Esophagus squamous epithelium (tissue), 5 donors: Measurements from ENCODE around the gene NUDT6. TPM values are rescaled to one million over a fixed set of nuclear protein-coding genes. Genes with fewer than 3 reads are reported as not detected.

Experiments used
- DNase-seq: peaks from one replicate; lab custom pipeline; 2025; lab: John Stamatoyannopoulos, UW
- H3K27ac ChIP-seq, 4 donors: fragments of 200-600 bp; sonication (generic); one replicate each; pipeline ENCODE4 v1.5.1; 2016 to 2019; ENCODE audit warnings: mild to moderate bottlenecking in 1 of 4
- H3K27me3 ChIP-seq, 4 donors: fragments of 200-600 bp; sonication (generic); 1 replicate in 3 of 4; 2 replicates in 1 of 4; pipeline versions ENCODE4 v1.5.1 to v1.6.0; 2017 to 2021; ENCODE audit warnings: antibody characterized with exemption in 1 of 4
- H3K36me3 ChIP-seq, 3 donors: fragments of 200-600 bp; sonication (generic); one replicate each; pipeline ENCODE4 v1.5.1; 2016 to 2019
- H3K4me1 ChIP-seq, 3 donors: fragments of 200-600 bp; sonication (generic); one replicate each; pipeline ENCODE4 v1.5.1; 2017 to 2019
- H3K4me3 ChIP-seq, 4 donors: fragments of 200-600 bp; sonication (generic); 1 replicate in 3 of 4; 2 replicates in 1 of 4; pipeline ENCODE4 v1.5.1; 2016 to 2019; ENCODE audit warnings: mild to moderate bottlenecking in 2 of 4, moderate library complexity in 1 of 4
- H3K9me3 ChIP-seq, 3 donors: fragments of 200-600 bp; sonication (generic); one replicate each; pipeline ENCODE4 v1.5.1; 2016 to 2019
- POLR2A ChIP-seq, 4 donors: fragments of 450-650 bp; IDR thresholded peaks; one replicate each; pipeline ENCODE4 v1.6.1; 2017; ENCODE audit warnings: antibody characterized with exemption in 4 of 4, mild to moderate bottlenecking in 4 of 4, moderate library complexity in 3 of 4
- WGBS, 2 donors: methylation state at CpG; one replicate each; pipeline ENCODE4 v1.1.5; 2018; 5-methylcytosine and 5-hydroxymethylcytosine counted together
- intact Hi-C: fragments of 100-400 bp; cut with DNase I; formaldehyde crosslinking; loops from one replicate; pipeline ENCODE4 v1.15.0; 2022
- total RNA-seq, 4 donors: library from RNA; depleted of rRNA; stranded (reverse); fragments of >200 nt; gene quantifications; one replicate each; pipeline ENCODE4 v1.1.0, GENCODE V29; 2016
- TF ChIP-seq, protein P1 (sequence below), 6 experiments: fragments of 450-650 bp in 4 of 6; fragments of 200-600 bp in 2 of 6; sonication (generic) in 2 of 6; IDR thresholded peaks; one replicate each; pipeline ENCODE4 v1.5.1; 2016 to 2019; ENCODE audit warnings: antibody characterized with exemption in 6 of 6, mild to moderate bottlenecking in 4 of 6, moderate library complexity in 4 of 6
- donor health status: DM: yes; HTN: yes; CAD: no.

Gene NUDT6
- total RNA-seq, 4 donors from 2014 or later: 1.8 to 8.8 (median 4.3) TPM

DNA sequence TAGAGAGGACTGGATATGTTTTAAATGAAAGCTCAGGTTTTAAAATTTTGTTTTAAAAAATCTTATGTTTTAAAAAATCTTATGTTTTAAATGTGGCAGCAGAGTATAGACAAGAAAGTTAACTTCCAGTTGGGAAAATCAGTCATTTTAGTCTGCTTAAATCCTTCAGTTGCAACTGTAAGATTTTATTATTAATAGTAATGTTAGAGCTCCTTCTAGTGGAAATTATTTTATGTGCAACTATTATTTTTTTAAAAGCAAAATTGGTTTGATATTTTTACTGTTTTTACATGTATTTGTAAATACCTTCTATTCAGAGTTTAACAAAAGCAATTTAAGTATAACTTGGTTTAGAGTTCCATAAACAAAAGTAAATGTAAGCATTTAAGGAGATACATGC, 8.5 kb upstream of the NUDT6 start:
- Histone ChIP-seq H3K27me3 (no peaks in the 10 kb centered on the region), H3K4me3 (no peak overlapping the region), H3K9me3 (no peaks in the 10 kb centered on the region), H3K36me3 (peaks cover 0 to 65% (median 6%) of the 10 kb centered on the region in 3 donors), H3K4me1 (no peaks in the 10 kb centered on the region), H3K27ac (no peak overlapping the region)
- intact Hi-C loops: loop anchor here (5.0 to 10.0 kb wide), 2 partner anchors 174 to 326 kb away; no protein-coding TSS in a partner anchor
- TF ChIP-seq, protein P1, sequence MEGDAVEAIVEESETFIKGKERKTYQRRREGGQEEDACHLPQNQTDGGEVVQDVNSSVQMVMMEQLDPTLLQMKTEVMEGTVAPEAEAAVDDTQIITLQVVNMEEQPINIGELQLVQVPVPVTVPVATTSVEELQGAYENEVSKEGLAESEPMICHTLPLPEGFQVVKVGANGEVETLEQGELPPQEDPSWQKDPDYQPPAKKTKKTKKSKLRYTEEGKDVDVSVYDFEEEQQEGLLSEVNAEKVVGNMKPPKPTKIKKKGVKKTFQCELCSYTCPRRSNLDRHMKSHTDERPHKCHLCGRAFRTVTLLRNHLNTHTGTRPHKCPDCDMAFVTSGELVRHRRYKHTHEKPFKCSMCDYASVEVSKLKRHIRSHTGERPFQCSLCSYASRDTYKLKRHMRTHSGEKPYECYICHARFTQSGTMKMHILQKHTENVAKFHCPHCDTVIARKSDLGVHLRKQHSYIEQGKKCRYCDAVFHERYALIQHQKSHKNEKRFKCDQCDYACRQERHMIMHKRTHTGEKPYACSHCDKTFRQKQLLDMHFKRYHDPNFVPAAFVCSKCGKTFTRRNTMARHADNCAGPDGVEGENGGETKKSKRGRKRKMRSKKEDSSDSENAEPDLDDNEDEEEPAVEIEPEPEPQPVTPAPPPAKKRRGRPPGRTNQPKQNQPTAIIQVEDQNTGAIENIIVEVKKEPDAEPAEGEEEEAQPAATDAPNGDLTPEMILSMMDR (IDR thresholded peaks at IDR 0.05): peak in 4 of 6 experiments; percentile 35 to 68 (median 59)
- no peak for TF ChIP-seq POLR2A (IDR thresholded peaks at IDR 0.05)
- DNase-seq: no peak

DNA sequence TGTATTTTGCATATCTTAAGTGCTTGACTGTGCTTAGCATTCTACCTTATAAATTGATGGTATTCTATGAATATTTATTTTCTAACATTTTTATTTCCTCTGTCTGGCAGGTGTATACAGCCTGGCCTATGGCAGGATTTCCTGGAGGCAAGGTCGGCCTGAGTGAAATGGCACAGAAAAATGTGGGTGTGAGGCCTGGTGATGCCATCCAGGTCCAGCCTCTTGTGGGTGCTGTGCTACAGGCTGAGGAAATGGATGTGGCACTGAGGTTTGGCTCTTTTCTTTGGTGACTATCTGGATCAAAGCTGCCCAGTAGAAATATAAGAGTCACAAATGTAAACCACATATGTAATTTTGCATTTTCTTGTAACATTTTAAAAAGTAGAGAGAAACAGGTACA, 6.5 kb upstream of the NUDT6 start:
- no peaks in the 10 kb centered on the region for H3K27me3 ChIP-seq
- no peaks in the 10 kb centered on the region for H3K9me3 ChIP-seq
- H3K4me1 ChIP-seq: peaks cover 0 to 8% (median 3%) of the 10 kb centered on the region in 3 donors
- H3K27ac ChIP-seq: no peak overlapping the region
- no peak for DNase-seq
- WGBS, 2 donors: 58 to 64% methylated on average over 1 of the region's 1 CpG
- H3K4me3 ChIP-seq: no peak overlapping the region
- intact Hi-C loops: no loop called here
- H3K36me3 ChIP-seq: peaks cover 0 to 47% (median 6%) of the 10 kb centered on the region in 3 donors
- no peak for TF ChIP-seq POLR2A (IDR thresholded peaks at IDR 0.05)
- TF ChIP-seq, protein P1 (IDR thresholded peaks at IDR 0.05): no peak

- no peaks in the 10 kb centered on the region for H3K27me3 ChIP-seq
- TF ChIP-seq, protein P1 (IDR thresholded peaks at IDR 0.05): peak in 1 of 6 experiments; percentile 13
- no peak for TF ChIP-seq POLR2A (IDR thresholded peaks at IDR 0.05)
- DNase-seq: peak; percentile 54
- H3K4me1 ChIP-seq: peaks cover 0 to 26% (median 10%) of the 10 kb centered on the region in 3 donors
- 0% methylated on average over 21 to 28 of the region's 34 CpGs for WGBS, 2 donors
- no peaks in the 10 kb centered on the region for H3K9me3 ChIP-seq
- H3K27ac ChIP-seq: peak overlapping the region; percentile 66 to 84 (median 80)
- intact Hi-C loops: no loop called here
- peaks cover 0 to 2% (median 0%) of the 10 kb centered on the region in 3 donors for H3K36me3 ChIP-seq
- peak overlapping the region; percentile 80 to 97 (median 83) for H3K4me3 ChIP-seq
Measured at GRCh38 chr4:122922877-122923511, 597 bp upstream of the NUDT6 start.

GRCh38 chr4:122921300-122921699, 1.1 kb downstream of the NUDT6 start:
- 89 to 100% methylated on average over 2 to 4 of the region's 5 CpGs for WGBS, 2 donors
- no peaks in the 10 kb centered on the region for H3K9me3 ChIP-seq
- TF ChIP-seq, protein P1 (IDR thresholded peaks at IDR 0.05): no peak
- TF ChIP-seq POLR2A (IDR thresholded peaks at IDR 0.05): no peak
- H3K36me3 ChIP-seq: peaks cover 0 to 10% (median 0%) of the 10 kb centered on the region in 3 donors
- H3K4me1 ChIP-seq: peaks cover 0 to 26% (median 10%) of the 10 kb centered on the region in 3 donors
- H3K27me3 ChIP-seq: no peaks in the 10 kb centered on the region
- intact Hi-C loops: no loop called here
- H3K4me3 ChIP-seq: peak overlapping the region in 3 of 4 donors; percentile 83 to 97 (median 83)
- H3K27ac ChIP-seq: peak overlapping the region in 1 of 4 donors; percentile 79
- DNase-seq: no peak

- Histone ChIP-seq H3K9me3 (no peaks in the 10 kb centered on the region), H3K4me3 (no peak overlapping the region), H3K36me3 (peaks cover 0 to 10% (median 0%) of the 10 kb centered on the region in 3 donors), H3K27ac (no peak overlapping the region), H3K4me1 (peaks cover 0 to 26% (median 10%) of the 10 kb centered on the region in 3 donors), H3K27me3 (no peaks in the 10 kb centered on the region)
- intact Hi-C loops: no loop called here
- TF ChIP-seq, protein P1 (IDR thresholded peaks at IDR 0.05): no peak
- no peak for TF ChIP-seq POLR2A (IDR thresholded peaks at IDR 0.05)
- DNase-seq: no peak
- 79 to 82% methylated on average over 5 of the region's 5 CpGs for WGBS, 2 donors
Measured at GRCh38 chr4:122920473-122920872, 1.9 kb downstream of the NUDT6 start.
